Kidney (tissue), 14 donors: ENCODE data around the gene RBMS3. TPM values are rescaled to one million over a fixed set of nuclear protein-coding genes. Genes with fewer than 3 reads are reported as not detected.

Source experiments
- DNase-seq, 5 donors: peaks; one replicate each; pipeline ENCODE4 v3.0.0-alpha.2; 2013 to 2020
- FAIRE-seq: peaks from 2 replicates; lab custom pipeline; 2012; peaks lifted over from hg19 to GRCh38; lab: Jason Lieb, UNC
- H3K27ac ChIP-seq, 2 donors: one replicate each; pipeline ENCODE4 v1.7.0; 2013; ENCODE audit warnings: low read depth in 2 of 2, low read length in 2 of 2, inconsistent platforms in 1 of 2
- H3K27me3 ChIP-seq: one replicate; pipeline ENCODE4 v1.7.1; 2013; ENCODE audit warnings: low read length, inconsistent platforms; ENCODE audit not compliant: control insufficient read depth, insufficient read depth
- H3K36me3 ChIP-seq, 3 donors: one replicate each; pipeline versions ENCODE4 v1.7.0 to v1.7.1; 2013; ENCODE audit warnings: low read length in 3 of 3, control low read depth in 1 of 3, inconsistent platforms in 1 of 3; ENCODE audit not compliant: insufficient read depth in 3 of 3, control insufficient read depth in 2 of 3
- H3K4me1 ChIP-seq, 3 donors: one replicate each; pipeline versions ENCODE4 v1.7.0 to v1.7.1; 2013; ENCODE audit warnings: low read length in 3 of 3, inconsistent platforms in 1 of 3, low read depth in 1 of 3; ENCODE audit not compliant: control insufficient read depth in 2 of 3, insufficient read depth in 2 of 3
- H3K4me3 ChIP-seq, 3 donors: one replicate each; pipeline versions ENCODE4 v1.7.0 to v1.8.1; 2013; ENCODE audit warnings: low read length in 3 of 3, control low read depth in 1 of 3, inconsistent platforms in 1 of 3
- H3K9ac ChIP-seq, 3 donors: one replicate each; pipeline versions ENCODE4 v1.7.0 to v1.7.1; 2013; ENCODE audit warnings: low read length in 3 of 3, control low read depth in 1 of 3, inconsistent platforms in 1 of 3
- H3K9me3 ChIP-seq, 3 donors: one replicate each; pipeline versions ENCODE4 v1.7.0 to v1.7.1; 2013; ENCODE audit warnings: low read length in 3 of 3, control low read depth in 1 of 3, inconsistent platforms in 1 of 3; ENCODE audit not compliant: control insufficient read depth in 2 of 3, insufficient read depth in 1 of 3
- CTCF ChIP-seq: IDR thresholded peaks from 3 replicates; pipeline ENCODE4 v1.5.1; 2012; ENCODE audit warnings: mild to moderate bottlenecking, moderate library complexity, borderline replicate concordance; ENCODE audit not compliant: insufficient read depth; ENCODE audit errors: extremely low read depth
- intact Hi-C: fragments of 100-400 bp; cut with DNase I; formaldehyde crosslinking; loops from one replicate; pipeline ENCODE4 v1.11.1; 2022
- polyA plus RNA-seq: library from polyadenylated mRNA; stranded (reverse); fragments of 350-450 nt; fragmentation: Illumina TruSeq; extraction: RNeasy Lipid Tissue Mini Kit (QIAGEN cat#74804); gene quantifications from one replicate; pipeline ENCODE4 v1.2.3, GENCODE V29; 2014; ENCODE audit warnings: low read depth, low replicate concordance; ENCODE audit not compliant: insufficient read depth
- total RNA-seq: library from RNA; stranded (reverse); fragmentation: NEBNext Ultra II Directional; extraction: Animal tissue kit (Norgen Biotek cat#: 25700); gene quantifications from one replicate; pipeline ENCODE4 v1.2.1, GENCODE V29; 2021
- donor health status: control.
- donor health status: control.
- donor health status: control.
- donor health status: control.
- donor health status: control.
- donor health status: DM: yes; HTN: yes; CAD: no.
- donor health status: Normal renal cell carcinoma (clear cell type).

Gene RBMS3
- total and polyA plus RNA-seq, 2 donors from 2014 or later: 3.2 to 48.8 TPM

- H3K9ac ChIP-seq: no peak overlapping the region
- no peak for TF ChIP-seq CTCF
- no peak for DNase-seq
Observed at GRCh38 chr3:29870136-29870535, 589.3 kb downstream of the RBMS3 start.

GRCh38 chr3:29871087-29871486 lies 590.2 kb downstream of the RBMS3 start:
- H3K4me3 ChIP-seq: no peak overlapping the region
- no peak for TF ChIP-seq CTCF
- no peak overlapping the region for H3K9ac ChIP-seq
- no peaks in the 10 kb centered on the region for H3K27me3 ChIP-seq
- FAIRE-seq (no peak), DNase-seq (no peak)
- intact Hi-C loops: no loop called here
- H3K9me3 ChIP-seq: peaks cover 0 to 6% (median 0%) of the 10 kb centered on the region in 3 donors
- no peaks in the 10 kb centered on the region for H3K36me3 ChIP-seq
- H3K4me1 ChIP-seq: no peaks in the 10 kb centered on the region
- H3K27ac ChIP-seq: no peak overlapping the region

More at GRCh38 chr3:29870136-29870535, 589.3 kb downstream of the RBMS3 start:
- Histone ChIP-seq H3K4me1 (no peaks in the 10 kb centered on the region), H3K36me3 (no peaks in the 10 kb centered on the region), H3K9me3 (peaks cover 0 to 6% (median 0%) of the 10 kb centered on the region in 3 donors), H3K27me3 (no peaks in the 10 kb centered on the region), H3K4me3 (no peak overlapping the region), H3K27ac (no peak overlapping the region)
- no peak for FAIRE-seq
- intact Hi-C loops: no loop called here

GRCh38 chr3:29880809-29881208 lies 599.9 kb downstream of the RBMS3 start:
- H3K4me1 ChIP-seq: no peaks in the 10 kb centered on the region
- DNase-seq (no peak), FAIRE-seq (no peak)
- H3K27ac ChIP-seq: no peak overlapping the region
- H3K36me3 ChIP-seq: no peaks in the 10 kb centered on the region
- no peaks in the 10 kb centered on the region for H3K27me3 ChIP-seq
- intact Hi-C loops: no loop called here
- no peak for TF ChIP-seq CTCF
- no peak overlapping the region for H3K9ac ChIP-seq
- H3K9me3 ChIP-seq: no peaks in the 10 kb centered on the region
- no peak overlapping the region for H3K4me3 ChIP-seq

- Histone ChIP-seq H3K4me3 (no peak overlapping the region), H3K36me3 (no peaks in the 10 kb centered on the region), H3K9ac (no peak overlapping the region), H3K9me3 (no peaks in the 10 kb centered on the region), H3K27ac (no peak overlapping the region), H3K27me3 (no peaks in the 10 kb centered on the region), H3K4me1 (no peaks in the 10 kb centered on the region)
- no peak for TF ChIP-seq CTCF
- FAIRE-seq (no peak), DNase-seq (no peak)
- intact Hi-C loops: no loop called here
Observed at GRCh38 chr3:29887451-29887850, 606.6 kb downstream of the RBMS3 start.
